Measurements from ENCODE around the gene PHACTR1. TPM values are rescaled to one million over a fixed set of nuclear protein-coding genes. Genes with fewer than 3 reads are reported as not detected.
A peak's percentile ranks its signal among the peaks of the same experiment; 100 is the strongest.

The PHACTR1 gene
- total and polyA plus RNA-seq, 9 of the 15 experiments (the other 6 are each of a cell fraction or from before 2014, with no cell fraction given), result 11.5 to 32.6 (median 22.0) TPM

- TF ChIP-seq SLC30A9 (CRISPR knock-in tag; IDR thresholded peaks at IDR 0.05) (no peak), U2AF2 (optimal IDR thresholded peaks at IDR 0.05; ENCODE audit: low read depth, low read length) (no peak), SFPQ (IDR thresholded peaks at IDR 0.05; ENCODE audit: low read depth, low read length) (no peak), MXI1 (IDR thresholded peaks at IDR 0.05; ENCODE audit: low read depth, low read length) (no peak), ARID3A (IDR thresholded peaks at IDR 0.05; ENCODE audit: borderline replicate concordance, low read depth, low read length) (no peak), RBM34 (IDR thresholded peaks at IDR 0.05; ENCODE audit: borderline replicate concordance, insufficient read depth, low read length) (no peak), RBM39 (optimal IDR thresholded peaks at IDR 0.05; ENCODE audit: low read depth, low read length) (no peak), ZNF24 (IDR thresholded peaks at IDR 0.05) (no peak), ZFP36 (IDR thresholded peaks at IDR 0.05; ENCODE audit: low read depth, low read length, partially characterized antibody) (no peak), MXD1 (CRISPR knock-in tag; IDR thresholded peaks at IDR 0.05; ENCODE audit: borderline replicate concordance, poor library complexity, severe bottlenecking) (no peak), SRSF1 (IDR thresholded peaks at IDR 0.05; ENCODE audit: low read depth, low read length) (no peak), TFE3 (CRISPR knock-in tag; IDR thresholded peaks at IDR 0.05) (no peak), TAF9B (IDR thresholded peaks at IDR 0.05; ENCODE audit: partially characterized antibody) (peak; percentile 42), ZNF668 (CRISPR knock-in tag; IDR thresholded peaks at IDR 0.05) (no peak), IFI16 (CRISPR knock-in tag; IDR thresholded peaks at IDR 0.05) (no peak), CREBBP (IDR thresholded peaks at IDR 0.05; ENCODE audit: low read depth, low read length) (no peak), ZNF175 (CRISPR knock-in tag; IDR thresholded peaks at IDR 0.05; ENCODE audit: low read depth) (peak; percentile 13; the same call in 1 of the 2 replicates), NFATC3 (IDR thresholded peaks at IDR 0.05) (peak; percentile 47; the same call in 1 of the 2 replicates), DEAF1 (CRISPR knock-in tag; IDR thresholded peaks at IDR 0.05) (no peak)
These were observed 611.7 kb downstream of the PHACTR1 start, which contains the start of gene TBC1D7 (continued) for GRCh38 chr6:13328076-13328874.
